HepG2 (cell line): ENCODE data around the gene PA2G4. TPM values are rescaled to one million over a fixed set of nuclear protein-coding genes. Genes with fewer than 3 reads are reported as not detected.

Source experiments
- GLI4 ChIP-seq: sonication (generic); formaldehyde crosslinking; IDR thresholded peaks from 2 replicates; pipeline ENCODE4 v1.5.1; 2020; ENCODE audit warnings: missing genetic modification reagents, mild to moderate bottlenecking, moderate library complexity, borderline replicate concordance
- MZF1 ChIP-seq: sonication (generic); formaldehyde crosslinking; IDR thresholded peaks from 2 replicates; pipeline ENCODE4 v1.8.1; 2023; ENCODE audit warnings: mild to moderate bottlenecking, missing genetic modification reagents, borderline replicate concordance
- POLR2AphosphoS5 ChIP-seq: IDR thresholded peaks from 2 replicates; pipeline ENCODE4 v1.6.1; 2012; ENCODE audit warnings: low read depth, low read length
- RARG ChIP-seq: sonication (generic); formaldehyde crosslinking; IDR thresholded peaks from 2 replicates; pipeline ENCODE4 v1.4.0; 2020; ENCODE audit warnings: low read depth, mild to moderate bottlenecking, missing genetic modification reagents
- SMARCC2 ChIP-seq: fragments of 450-650 bp; IDR thresholded peaks from 2 replicates; pipeline ENCODE4 v1.6.1; 2017; ENCODE audit warnings: antibody characterized with exemption, mild to moderate bottlenecking
- TBX2 ChIP-seq: sonication (generic); formaldehyde crosslinking; IDR thresholded peaks from 2 replicates; pipeline ENCODE4 v1.5.0; 2020; ENCODE audit warnings: missing genetic modification reagents, mild to moderate bottlenecking, borderline replicate concordance
- ZC3H4 ChIP-seq: sonication (generic); formaldehyde crosslinking; IDR thresholded peaks from 2 replicates; pipeline ENCODE4 v1.4.0; 2020; ENCODE audit warnings: missing genetic modification reagents, borderline replicate concordance
- ZFP36L1 ChIP-seq: sonication (generic); formaldehyde crosslinking; IDR thresholded peaks from 2 replicates; pipeline ENCODE4 v1.8.0; 2022; ENCODE audit warnings: mild to moderate bottlenecking, missing genetic modification reagents, moderate library complexity
- ZNF556 ChIP-seq: sonication (generic); formaldehyde crosslinking; IDR thresholded peaks from 2 replicates; pipeline ENCODE4 v1.4.0; 2020; ENCODE audit warnings: mild to moderate bottlenecking, missing genetic modification reagents, borderline replicate concordance
- ZNF691 ChIP-seq: sonication (generic); formaldehyde crosslinking; IDR thresholded peaks from 2 replicates; pipeline ENCODE4 v1.4.0; 2020; ENCODE audit warnings: missing genetic modification reagents, low read depth, mild to moderate bottlenecking, borderline replicate concordance
- polyA plus RNA-seq, 8 experiments: library from polyadenylated mRNA; depleted of rRNA in 3 of 8; stranded (reverse) in 7 of 8; unstranded in 1 of 8; fragments of >200 nt; fragmentation: Illumina TruSeq in 4 of 8; extraction: Trizol in 4 of 8; gene quantifications; 2 replicates each; pipeline versions ENCODE4 v1.2.1 to v1.2.3, GENCODE V29; 2011 to 2016; ENCODE audit warnings: low read depth in 4 of 8, missing spikeins in 1 of 8, mixed read lengths in 1 of 8; ENCODE audit not compliant: insufficient read depth in 1 of 8
- total RNA-seq, 5 experiments: library from RNA; depleted of rRNA; stranded (reverse); fragments of >200 nt; fragmentation: Illumina TruSeq; extraction: Trizol; gene quantifications; 2 replicates each; pipeline ENCODE4 v1.2.3, GENCODE V29; 2016; ENCODE audit warnings: low read depth in 1 of 5
- TF ChIP-seq, protein P1 (sequence below), 2 experiments: sonication (generic) in 1 of 2; formaldehyde crosslinking in 1 of 2; IDR thresholded peaks; 2 replicates each; pipeline versions ENCODE4 v1.4.0 to v1.6.1; 2016 to 2020; ENCODE audit warnings: borderline replicate concordance in 1 of 2, low read depth in 1 of 2, mild to moderate bottlenecking in 1 of 2, missing genetic modification reagents in 1 of 2
- TF ChIP-seq, protein P2 (sequence below): sonication (generic); formaldehyde crosslinking; IDR thresholded peaks from one replicate; pipeline ENCODE4 v1.5.1; 2020; ENCODE audit warnings: mild to moderate bottlenecking, missing genetic modification reagents; ENCODE audit errors: not compliant biosample characterization
- TF ChIP-seq, protein P3 (sequence below): sonication (generic); formaldehyde crosslinking; IDR thresholded peaks from 2 replicates; pipeline ENCODE4 v1.5.0; 2020; ENCODE audit warnings: missing genetic modification reagents

The PA2G4 gene
- total and polyA plus RNA-seq, 2 of the 13 experiments (the other 11 are each of a cell fraction or from before 2014, with no cell fraction given), result 147 to 240 TPM

DNA sequence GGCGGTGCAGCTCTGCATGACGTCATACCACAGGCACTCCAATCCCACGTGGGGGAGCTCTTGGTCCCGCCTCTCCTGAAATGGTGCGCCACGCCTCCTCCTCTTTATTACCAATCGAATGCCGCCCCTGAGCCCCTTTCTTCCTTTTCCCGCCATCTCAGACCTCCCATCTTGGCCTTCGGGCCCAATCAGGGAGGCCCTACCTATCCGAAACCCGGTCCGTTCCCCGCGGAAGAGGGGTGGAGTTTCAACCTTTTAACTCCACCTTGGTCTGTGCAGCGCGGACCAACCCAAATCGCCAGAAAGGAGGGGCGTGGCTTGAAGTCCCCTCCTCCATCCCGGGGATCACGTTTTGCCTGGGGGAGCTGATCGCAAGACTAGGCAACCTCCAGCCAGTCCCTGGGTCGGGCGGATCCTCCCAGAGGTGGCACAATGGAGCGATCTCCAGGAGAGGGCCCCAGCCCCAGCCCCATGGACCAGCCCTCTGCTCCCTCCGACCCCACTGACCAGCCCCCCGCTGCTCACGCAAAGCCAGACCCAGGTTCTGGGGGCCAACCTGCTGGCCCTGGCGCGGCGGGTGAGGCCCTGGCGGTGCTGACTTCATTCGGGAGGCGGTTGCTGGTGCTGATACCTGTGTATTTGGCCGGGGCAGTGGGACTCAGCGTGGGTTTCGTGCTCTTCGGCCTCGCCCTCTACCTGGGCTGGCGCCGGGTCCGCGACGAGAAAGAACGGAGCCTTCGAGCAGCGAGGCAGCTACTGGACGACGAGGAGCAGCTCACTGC lies 23.7 kb downstream of the PA2G4 start, which contains the start of gene ESYT1 (continued):
- TF ChIP-seq, protein P1, sequence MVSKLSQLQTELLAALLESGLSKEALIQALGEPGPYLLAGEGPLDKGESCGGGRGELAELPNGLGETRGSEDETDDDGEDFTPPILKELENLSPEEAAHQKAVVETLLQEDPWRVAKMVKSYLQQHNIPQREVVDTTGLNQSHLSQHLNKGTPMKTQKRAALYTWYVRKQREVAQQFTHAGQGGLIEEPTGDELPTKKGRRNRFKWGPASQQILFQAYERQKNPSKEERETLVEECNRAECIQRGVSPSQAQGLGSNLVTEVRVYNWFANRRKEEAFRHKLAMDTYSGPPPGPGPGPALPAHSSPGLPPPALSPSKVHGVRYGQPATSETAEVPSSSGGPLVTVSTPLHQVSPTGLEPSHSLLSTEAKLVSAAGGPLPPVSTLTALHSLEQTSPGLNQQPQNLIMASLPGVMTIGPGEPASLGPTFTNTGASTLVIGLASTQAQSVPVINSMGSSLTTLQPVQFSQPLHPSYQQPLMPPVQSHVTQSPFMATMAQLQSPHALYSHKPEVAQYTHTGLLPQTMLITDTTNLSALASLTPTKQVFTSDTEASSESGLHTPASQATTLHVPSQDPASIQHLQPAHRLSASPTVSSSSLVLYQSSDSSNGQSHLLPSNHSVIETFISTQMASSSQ (IDR thresholded peaks at IDR 0.05; ENCODE audit: low read depth), result no peak
- TF ChIP-seq, protein P1 (CRISPR knock-in tag; IDR thresholded peaks at IDR 0.05; ENCODE audit: borderline replicate concordance), result peak; percentile 68; the same call in 1 of the 2 replicates
- TF ChIP-seq, protein P2, sequence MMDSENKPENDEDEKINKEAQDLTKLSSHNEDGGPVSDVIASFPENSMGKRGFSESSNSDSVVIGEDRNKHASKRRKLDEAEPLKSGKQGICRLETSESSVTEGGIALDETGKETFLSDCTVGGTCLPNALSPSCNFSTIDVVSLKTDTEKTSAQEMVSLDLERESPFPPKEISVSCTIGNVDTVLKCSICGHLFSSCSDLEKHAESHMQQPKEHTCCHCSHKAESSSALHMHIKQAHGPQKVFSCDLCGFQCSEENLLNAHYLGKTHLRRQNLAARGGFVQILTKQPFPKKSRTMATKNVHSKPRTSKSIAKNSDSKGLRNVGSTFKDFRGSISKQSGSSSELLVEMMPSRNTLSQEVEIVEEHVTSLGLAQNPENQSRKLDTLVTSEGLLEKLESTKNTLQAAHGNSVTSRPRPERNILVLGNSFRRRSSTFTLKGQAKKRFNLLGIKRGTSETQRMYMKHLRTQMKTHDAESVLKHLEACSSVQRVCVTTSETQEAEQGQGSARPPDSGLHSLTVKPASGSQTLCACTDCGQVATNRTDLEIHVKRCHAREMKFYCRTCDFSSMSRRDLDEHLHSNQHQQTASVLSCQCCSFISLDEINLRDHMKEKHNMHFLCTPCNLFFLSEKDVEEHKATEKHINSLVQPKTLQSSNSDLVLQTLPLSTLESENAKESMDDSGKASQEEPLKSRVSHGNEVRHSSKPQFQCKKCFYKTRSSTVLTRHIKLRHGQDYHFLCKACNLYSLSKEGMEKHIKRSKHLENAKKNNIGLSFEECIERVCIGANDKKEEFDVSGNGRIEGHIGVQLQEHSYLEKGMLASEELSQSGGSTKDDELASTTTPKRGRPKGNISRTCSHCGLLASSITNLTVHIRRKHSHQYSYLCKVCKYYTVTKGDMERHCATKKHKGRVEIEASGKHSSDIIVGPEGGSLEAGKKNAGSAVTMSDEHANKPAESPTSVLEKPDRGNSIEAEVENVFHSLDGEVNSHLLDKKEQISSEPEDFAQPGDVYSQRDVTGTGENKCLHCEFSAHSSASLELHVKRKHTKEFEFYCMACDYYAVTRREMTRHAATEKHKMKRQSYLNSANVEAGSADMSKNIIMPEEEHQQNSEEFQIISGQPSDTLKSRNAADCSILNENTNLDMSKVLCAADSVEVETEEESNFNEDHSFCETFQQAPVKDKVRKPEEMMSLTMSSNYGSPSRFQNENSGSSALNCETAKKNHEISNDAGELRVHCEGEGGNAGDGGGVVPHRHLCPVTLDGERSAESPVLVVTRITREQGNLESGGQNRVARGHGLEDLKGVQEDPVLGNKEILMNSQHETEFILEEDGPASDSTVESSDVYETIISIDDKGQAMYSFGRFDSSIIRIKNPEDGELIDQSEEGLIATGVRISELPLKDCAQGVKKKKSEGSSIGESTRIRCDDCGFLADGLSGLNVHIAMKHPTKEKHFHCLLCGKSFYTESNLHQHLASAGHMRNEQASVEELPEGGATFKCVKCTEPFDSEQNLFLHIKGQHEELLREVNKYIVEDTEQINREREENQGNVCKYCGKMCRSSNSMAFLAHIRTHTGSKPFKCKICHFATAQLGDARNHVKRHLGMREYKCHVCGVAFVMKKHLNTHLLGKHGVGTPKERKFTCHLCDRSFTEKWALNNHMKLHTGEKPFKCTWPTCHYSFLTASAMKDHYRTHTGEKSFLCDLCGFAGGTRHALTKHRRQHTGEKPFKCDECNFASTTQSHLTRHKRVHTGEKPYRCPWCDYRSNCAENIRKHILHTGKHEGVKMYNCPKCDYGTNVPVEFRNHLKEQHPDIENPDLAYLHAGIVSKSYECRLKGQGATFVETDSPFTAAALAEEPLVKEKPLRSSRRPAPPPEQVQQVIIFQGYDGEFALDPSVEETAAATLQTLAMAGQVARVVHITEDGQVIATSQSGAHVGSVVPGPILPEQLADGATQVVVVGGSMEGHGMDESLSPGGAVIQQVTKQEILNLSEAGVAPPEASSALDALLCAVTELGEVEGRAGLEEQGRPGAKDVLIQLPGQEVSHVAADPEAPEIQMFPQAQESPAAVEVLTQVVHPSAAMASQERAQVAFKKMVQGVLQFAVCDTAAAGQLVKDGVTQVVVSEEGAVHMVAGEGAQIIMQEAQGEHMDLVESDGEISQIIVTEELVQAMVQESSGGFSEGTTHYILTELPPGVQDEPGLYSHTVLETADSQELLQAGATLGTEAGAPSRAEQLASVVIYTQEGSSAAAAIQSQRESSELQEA (CRISPR knock-in tag), result peak; percentile 29
- peak; percentile 41; the same call in 1 of the 2 replicates for TF ChIP-seq TBX2 (CRISPR knock-in tag)
- TF ChIP-seq SMARCC2, result no peak
- TF ChIP-seq POLR2AphosphoS5, result peak; percentile 86
- TF ChIP-seq RARG (CRISPR knock-in tag), result no peak
- TF ChIP-seq GLI4, result peak; percentile 77; the same call in 1 of the 2 replicates
- peak; percentile 51; the same call in 1 of the 2 replicates for TF ChIP-seq ZNF556 (CRISPR knock-in tag)
- TF ChIP-seq MZF1, result no peak
- TF ChIP-seq, protein P3, sequence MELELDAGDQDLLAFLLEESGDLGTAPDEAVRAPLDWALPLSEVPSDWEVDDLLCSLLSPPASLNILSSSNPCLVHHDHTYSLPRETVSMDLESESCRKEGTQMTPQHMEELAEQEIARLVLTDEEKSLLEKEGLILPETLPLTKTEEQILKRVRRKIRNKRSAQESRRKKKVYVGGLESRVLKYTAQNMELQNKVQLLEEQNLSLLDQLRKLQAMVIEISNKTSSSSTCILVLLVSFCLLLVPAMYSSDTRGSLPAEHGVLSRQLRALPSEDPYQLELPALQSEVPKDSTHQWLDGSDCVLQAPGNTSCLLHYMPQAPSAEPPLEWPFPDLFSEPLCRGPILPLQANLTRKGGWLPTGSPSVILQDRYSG, result no peak
- peak; percentile 63 for TF ChIP-seq ZFP36L1
- TF ChIP-seq ZNF691 (CRISPR knock-in tag), result 0 out of 2 replicates have a peak, but pooled peaks have one; percentile 25
- no peak for TF ChIP-seq ZC3H4 (CRISPR knock-in tag)
